Measurements from ENCODE around the gene CAMTA1. TPM values are rescaled to one million over a fixed set of nuclear protein-coding genes. Genes with fewer than 3 reads are reported as not detected.

The CAMTA1 gene
- total RNA-seq, 1 experiment from 2014 or later, result 69.5 TPM

DNA sequence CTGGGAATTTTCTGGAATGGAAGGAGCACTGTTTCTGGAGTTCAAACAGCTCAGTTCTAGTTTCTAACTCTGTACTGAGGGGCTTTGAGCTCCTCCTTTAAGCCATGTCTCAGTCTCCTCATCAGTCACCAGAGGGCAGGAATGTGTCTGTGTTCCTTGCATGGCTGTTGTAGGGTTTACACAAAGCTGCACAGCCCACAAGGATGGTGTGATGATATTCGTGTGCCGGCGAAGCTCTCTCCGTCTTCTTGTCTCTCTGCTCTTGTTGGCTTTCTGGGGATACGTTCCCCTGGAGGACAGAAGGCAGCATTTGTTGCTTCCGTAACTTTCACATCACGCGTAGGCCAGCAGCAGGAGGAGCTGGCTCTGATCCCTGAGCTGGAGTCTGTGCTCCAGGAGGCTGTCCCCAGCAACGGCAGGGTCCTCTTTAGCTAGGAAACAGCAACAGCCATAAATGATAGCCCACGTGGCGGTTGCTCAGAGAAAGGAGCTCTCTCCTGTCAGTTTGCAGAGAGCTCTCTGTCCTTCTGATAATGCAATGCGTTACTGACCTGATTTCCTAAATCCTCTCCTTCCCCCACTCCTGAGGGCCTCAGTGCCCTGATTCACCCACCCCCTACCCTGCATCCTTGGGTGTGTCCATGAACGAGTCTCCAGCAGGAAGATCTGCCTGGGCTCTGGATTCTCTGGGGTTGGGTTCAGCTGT, 796.7 kb downstream of the CAMTA1 start (continued):
- TF ChIP-seq, protein P1, sequence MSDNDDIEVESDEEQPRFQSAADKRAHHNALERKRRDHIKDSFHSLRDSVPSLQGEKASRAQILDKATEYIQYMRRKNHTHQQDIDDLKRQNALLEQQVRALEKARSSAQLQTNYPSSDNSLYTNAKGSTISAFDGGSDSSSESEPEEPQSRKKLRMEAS (IDR thresholded peaks at IDR 0.05), result no peak
- TF ChIP-seq ZFX (IDR thresholded peaks at IDR 0.05), result no peak
- no peak for TF ChIP-seq SIN3A (IDR thresholded peaks at IDR 0.05; ENCODE audit: low read depth)
- no peak for TF ChIP-seq YY1 (IDR thresholded peaks at IDR 0.05; ENCODE audit: extremely low read depth, insufficient replicate concordance, low read depth, low read length)
- TF ChIP-seq JUND (IDR thresholded peaks at IDR 0.05), result no peak
- no peak for TF ChIP-seq SRF (IDR thresholded peaks at IDR 0.05; ENCODE audit: low read depth)
- TF ChIP-seq, protein P2, sequence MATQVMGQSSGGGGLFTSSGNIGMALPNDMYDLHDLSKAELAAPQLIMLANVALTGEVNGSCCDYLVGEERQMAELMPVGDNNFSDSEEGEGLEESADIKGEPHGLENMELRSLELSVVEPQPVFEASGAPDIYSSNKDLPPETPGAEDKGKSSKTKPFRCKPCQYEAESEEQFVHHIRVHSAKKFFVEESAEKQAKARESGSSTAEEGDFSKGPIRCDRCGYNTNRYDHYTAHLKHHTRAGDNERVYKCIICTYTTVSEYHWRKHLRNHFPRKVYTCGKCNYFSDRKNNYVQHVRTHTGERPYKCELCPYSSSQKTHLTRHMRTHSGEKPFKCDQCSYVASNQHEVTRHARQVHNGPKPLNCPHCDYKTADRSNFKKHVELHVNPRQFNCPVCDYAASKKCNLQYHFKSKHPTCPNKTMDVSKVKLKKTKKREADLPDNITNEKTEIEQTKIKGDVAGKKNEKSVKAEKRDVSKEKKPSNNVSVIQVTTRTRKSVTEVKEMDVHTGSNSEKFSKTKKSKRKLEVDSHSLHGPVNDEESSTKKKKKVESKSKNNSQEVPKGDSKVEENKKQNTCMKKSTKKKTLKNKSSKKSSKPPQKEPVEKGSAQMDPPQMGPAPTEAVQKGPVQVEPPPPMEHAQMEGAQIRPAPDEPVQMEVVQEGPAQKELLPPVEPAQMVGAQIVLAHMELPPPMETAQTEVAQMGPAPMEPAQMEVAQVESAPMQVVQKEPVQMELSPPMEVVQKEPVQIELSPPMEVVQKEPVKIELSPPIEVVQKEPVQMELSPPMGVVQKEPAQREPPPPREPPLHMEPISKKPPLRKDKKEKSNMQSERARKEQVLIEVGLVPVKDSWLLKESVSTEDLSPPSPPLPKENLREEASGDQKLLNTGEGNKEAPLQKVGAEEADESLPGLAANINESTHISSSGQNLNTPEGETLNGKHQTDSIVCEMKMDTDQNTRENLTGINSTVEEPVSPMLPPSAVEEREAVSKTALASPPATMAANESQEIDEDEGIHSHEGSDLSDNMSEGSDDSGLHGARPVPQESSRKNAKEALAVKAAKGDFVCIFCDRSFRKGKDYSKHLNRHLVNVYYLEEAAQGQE (IDR thresholded peaks at IDR 0.05; ENCODE audit: low read depth), result no peak

GRCh38 chr1:7582460-7582972, 797.3 kb downstream of the CAMTA1 start:
- H4K20me1 ChIP-seq (ENCODE audit: insufficient read depth), result no peaks in the 10 kb centered on the region
- DNase-seq (ENCODE audit: low read depth, low spot score) (no peak), ATAC-seq (peak; percentile 69)
- no peak overlapping the region; the same call in 1 of the 2 replicates for H3K4me2 ChIP-seq (ENCODE audit: low read length)
- H3K9me2 ChIP-seq (ENCODE audit: insufficient read depth), result no peaks in the 10 kb centered on the region
- no peak overlapping the region for H2AFZ ChIP-seq (ENCODE audit: low read depth, low read length, poor library complexity, severe bottlenecking)
- H3K79me2 ChIP-seq (ENCODE audit: insufficient read depth, low read length), result no peaks in the 10 kb centered on the region
- ChIA-PET RAD21 (ENCODE audit: low non-redundant PET in 1 of 2, low total read pairs in 2 of 2, uncharacterized antibody in 2 of 2, unreplicated experiment in 2 of 2) (no interaction called here), POLR2A (interaction anchor here (0.6 kb wide), 1 partner anchor 215 kb away, joined by 4 read pairs; no protein-coding TSS in a partner anchor), CTCF (interaction anchor here (0.9 to 1.3 kb wide), 2 partner anchors 21 to 65 kb away, joined by 3 to 9 read pairs; no protein-coding TSS in a partner anchor)
- intact Hi-C loops (cut with micrococcal nuclease), result no loop called here
- no peak overlapping the region for H3K27ac ChIP-seq (ENCODE audit: low read depth, low read length)
- no peaks in the 10 kb centered on the region for H3K27me3 ChIP-seq (ENCODE audit: insufficient read depth, low read length)
- no TSS peak for BruUV-seq (replicated peaks)
- H3K4me1 ChIP-seq (ENCODE audit: control insufficient read depth in 1 of 2, insufficient read depth in 2 of 2, low read length in 2 of 2), result peaks cover 0 to 8% of the 10 kb centered on the region in 2 experiments; a peak in 1 of 4 replicates
- H3K9me3 ChIP-seq (ENCODE audit: control insufficient read depth in 1 of 2, insufficient read depth in 1 of 2, low read depth in 1 of 2, low read length in 2 of 2), result no peaks in the 10 kb centered on the region
- H3K9ac ChIP-seq (ENCODE audit: low read length), result no peak overlapping the region
- no peak overlapping the region for H3K4me3 ChIP-seq (replicated peaks in 1 of 2; ENCODE audit: low read depth in 1 of 2, low read length in 2 of 2)
- H3K36me3 ChIP-seq (ENCODE audit: control insufficient read depth in 1 of 2, insufficient read depth in 2 of 2, low read length in 2 of 2), result no peaks in the 10 kb centered on the region
- TF ChIP-seq ZNF274 (IDR thresholded peaks at IDR 0.05; ENCODE audit: low read depth, low read length), result no peak
- no peak for TF ChIP-seq YY1 (IDR thresholded peaks at IDR 0.05; ENCODE audit: extremely low read depth, insufficient replicate concordance, low read depth, low read length)
- TF ChIP-seq ZFX (IDR thresholded peaks at IDR 0.05), result no peak
- TF ChIP-seq CBX3 (IDR thresholded peaks at IDR 0.05; ENCODE audit: low read depth), result no peak
- TF ChIP-seq SP1 (IDR thresholded peaks at IDR 0.05; ENCODE audit: low read depth), result no peak
- no peak for TF ChIP-seq JUND (IDR thresholded peaks at IDR 0.05)
- no peak for TF ChIP-seq POLR2A (IDR thresholded peaks at IDR 0.05; ENCODE audit: borderline replicate concordance, extremely low read depth, insufficient read depth, insufficient read length)
- TF ChIP-seq, protein P2 (IDR thresholded peaks at IDR 0.05; ENCODE audit: low read depth), result no peak
- no peak for TF ChIP-seq ATF3 (IDR thresholded peaks at IDR 0.05)
- TF ChIP-seq FOSL1 (IDR thresholded peaks at IDR 0.05; ENCODE audit: low read depth), result no peak
- TF ChIP-seq CTCF (IDR thresholded peaks at IDR 0.05 in 2 of 3, conservative IDR thresholded peaks at IDR 0.05 in 1 of 3; ENCODE audit: borderline replicate concordance in 1 of 3, insufficient read depth in 1 of 3, low read depth in 2 of 3, low read length in 2 of 3), result no peak
- TF ChIP-seq SIN3A (IDR thresholded peaks at IDR 0.05; ENCODE audit: low read depth), result no peak

All from HCT116 (cell line).